H1 (cell line): ENCODE results near the gene MYO3A.

Experiments
- ASH2L ChIP-seq: fragments of 200-600, 300-600 bp; sonication (generic); IDR thresholded peaks from one replicate; pipeline ENCODE4 v1.7.1; 2017; ENCODE audit warnings: low read length
- ATF2 ChIP-seq: IDR thresholded peaks from 2 replicates; pipeline ENCODE4 v1.6.1; 2012; ENCODE audit warnings: low read length, inconsistent platforms
- CEBPB ChIP-seq: IDR thresholded peaks from 2 replicates; pipeline ENCODE4 v1.6.1; 2012; ENCODE audit warnings: low read depth, low read length
- CHD7 ChIP-seq: fragments of 300-600 bp; sonication (generic); IDR thresholded peaks from 2 replicates; pipeline ENCODE4 v1.7.1; 2012; ENCODE audit warnings: low read length, moderate library complexity, mild to moderate bottlenecking, inconsistent platforms; ENCODE audit not compliant: insufficient replicate concordance
- CTCF ChIP-seq, 3 experiments: IDR thresholded peaks; 1 replicate in 2 of 3; 2 replicates in 1 of 3; pipeline versions ENCODE4 v1.5.1 to v1.6.1; 2011; ENCODE audit warnings: low read length in 3 of 3, mild to moderate bottlenecking in 3 of 3, inconsistent platforms in 2 of 3, low read depth in 1 of 3, moderate library complexity in 1 of 3; ENCODE audit not compliant: insufficient read depth in 1 of 3; ENCODE audit errors: control extremely low read depth in 1 of 3
- E2F6 ChIP-seq: IDR thresholded peaks from 2 replicates; pipeline ENCODE4 v1.6.1; 2012; ENCODE audit warnings: inconsistent platforms
- JUND ChIP-seq: IDR thresholded peaks from 2 replicates; pipeline ENCODE4 v1.6.1; 2011; ENCODE audit warnings: mild to moderate bottlenecking, improper control_type of control experiment, low read length
- KDM4A ChIP-seq: IDR thresholded peaks from one replicate; pipeline ENCODE4 v1.7.1; 2012; ENCODE audit warnings: low read depth, mild to moderate bottlenecking, moderate library complexity, low read length, inconsistent platforms; ENCODE audit not compliant: severe bottlenecking
- POLR2A ChIP-seq, 2 experiments: IDR thresholded peaks; 1 replicate in 1 of 2; 2 replicates in 1 of 2; pipeline ENCODE4 v1.6.1; 2011; ENCODE audit warnings: low read depth in 2 of 2, low read length in 2 of 2, mild to moderate bottlenecking in 2 of 2; ENCODE audit errors: control extremely low read depth in 1 of 2
- POLR2AphosphoS5 ChIP-seq: IDR thresholded peaks from 2 replicates; pipeline ENCODE4 v1.6.1; 2011; ENCODE audit warnings: low read depth, low read length
- RXRA ChIP-seq: IDR thresholded peaks from 2 replicates; pipeline ENCODE4 v1.6.1; 2011; ENCODE audit warnings: low read depth, mild to moderate bottlenecking, low read length, moderate library complexity; ENCODE audit not compliant: insufficient read depth
- SP1 ChIP-seq: IDR thresholded peaks from 2 replicates; pipeline ENCODE4 v1.6.1; 2011; ENCODE audit warnings: low read depth, low read length
- SRF ChIP-seq: IDR thresholded peaks from 2 replicates; pipeline ENCODE4 v1.6.1; 2011; ENCODE audit warnings: mild to moderate bottlenecking, low read depth, low read length, moderate library complexity

- TF ChIP-seq RXRA (no peak), POLR2A (IDR thresholded peaks at IDR 0.05; ENCODE audit: control extremely low read depth in 1 of 2, low read depth in 2 of 2, low read length in 2 of 2) (no peak), CTCF (IDR thresholded peaks at IDR 0.05; ENCODE audit: control extremely low read depth in 1 of 3, insufficient read depth in 1 of 3, low read depth in 1 of 3, low read length in 3 of 3) (no peak), POLR2AphosphoS5 (no peak), ASH2L (no peak), CEBPB (no peak), SP1 (no peak), KDM4A (no peak), E2F6 (no peak), CHD7 (no peak), SRF (no peak), JUND (no peak), ATF2 (no peak)
Measured at GRCh38 chr10:26025523-26025922, 91.5 kb downstream of the MYO3A start.
